HTR-8/SVneo (cell line): Measurements from ENCODE around the gene OSCAR.
"Not testable (repeated sequence)": the region's sequence is repeated elsewhere in the genome, so short reads cannot be mapped to it uniquely, and the experiment has no call there.

Experiments
- DNase-seq: peaks from one replicate; pipeline ENCODE4 v3.0.0; 2011; ENCODE audit warnings: low spot score, mixed read lengths; ENCODE audit not compliant: insufficient read length
- FAIRE-seq: peaks from 2 replicates; lab custom pipeline; 2011; peaks lifted over from hg19 to GRCh38; lab: Jason Lieb, UNC

OSCAR gene

DNA sequence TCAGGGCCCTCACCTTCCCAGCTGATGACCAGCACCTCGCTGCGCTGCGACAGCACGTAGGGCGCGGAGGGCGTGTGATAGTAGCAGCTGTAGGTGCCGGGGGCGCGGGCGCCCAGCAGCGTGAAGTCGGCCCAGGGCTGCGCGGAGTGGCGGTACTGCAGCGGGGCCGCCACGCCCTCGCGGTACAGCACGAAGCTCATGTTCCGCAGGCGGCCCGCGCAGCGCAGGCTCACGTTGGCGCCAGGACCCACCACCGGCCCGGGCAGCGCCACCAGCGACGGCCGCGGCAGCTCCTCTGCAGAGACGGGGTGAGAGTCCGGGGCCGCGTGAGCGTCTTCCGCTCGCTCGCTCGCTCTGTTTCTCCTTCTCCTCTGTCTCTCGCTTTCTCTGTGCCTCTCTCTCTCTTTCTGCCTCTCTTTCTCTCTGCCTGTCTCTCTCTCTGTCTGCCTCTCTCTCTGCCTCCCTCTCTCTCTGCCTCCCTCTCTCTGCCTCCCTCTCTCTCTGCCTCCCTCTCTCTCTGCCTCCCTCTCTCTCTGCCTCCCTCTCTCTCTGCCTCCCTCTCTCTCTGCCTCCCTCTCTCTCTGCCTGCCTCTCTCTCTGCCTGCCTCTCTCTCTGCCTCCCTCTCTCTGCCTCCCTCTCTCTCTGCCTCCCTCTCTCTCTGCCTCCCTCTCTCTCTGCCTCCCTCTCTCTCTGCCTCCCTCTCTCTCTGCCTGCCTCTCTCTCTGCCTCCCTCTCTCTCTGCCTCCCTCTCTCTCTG lies 4.6 kb downstream of the OSCAR start:
- not testable (repeated sequence) for DNase-seq, FAIRE-seq

DNA sequence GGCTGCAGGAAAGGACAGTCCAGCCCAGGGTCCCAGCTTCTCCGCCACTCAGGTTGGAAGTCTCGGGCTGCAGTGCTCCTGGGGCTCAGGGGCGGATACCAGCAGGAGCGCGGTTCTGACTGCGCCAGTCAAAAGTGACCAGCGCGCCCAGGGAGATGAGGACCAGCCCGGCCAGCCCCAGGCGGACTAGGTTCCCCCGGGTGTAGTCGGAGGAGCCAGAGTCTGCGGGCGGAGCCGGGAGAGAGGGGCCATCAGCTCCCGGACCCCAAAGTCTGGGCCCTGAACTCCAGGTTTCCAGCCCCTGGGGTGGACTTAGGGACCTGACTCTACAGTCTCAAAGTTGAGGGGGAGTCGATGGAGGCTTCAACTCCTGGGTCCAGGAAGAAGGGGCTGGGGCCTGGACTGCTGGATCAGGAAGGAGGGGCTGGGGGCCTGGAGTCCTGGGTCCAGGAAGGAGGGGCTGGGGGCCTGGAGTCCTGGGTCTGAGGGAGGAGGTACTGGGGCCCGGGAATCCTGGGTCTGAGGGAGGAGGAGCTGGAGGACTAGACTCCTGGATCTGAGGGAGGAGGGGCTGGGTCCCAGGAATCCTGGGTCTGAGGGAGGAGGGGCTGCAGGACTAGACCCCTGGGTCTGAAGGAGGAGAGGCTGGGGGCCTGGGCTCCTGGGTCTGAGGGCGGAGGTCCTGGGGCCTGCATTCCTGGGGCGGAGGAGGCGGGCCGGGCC lies 5.3 kb downstream of the OSCAR start:
- FAIRE-seq (no peak), DNase-seq (no peak)

DNA sequence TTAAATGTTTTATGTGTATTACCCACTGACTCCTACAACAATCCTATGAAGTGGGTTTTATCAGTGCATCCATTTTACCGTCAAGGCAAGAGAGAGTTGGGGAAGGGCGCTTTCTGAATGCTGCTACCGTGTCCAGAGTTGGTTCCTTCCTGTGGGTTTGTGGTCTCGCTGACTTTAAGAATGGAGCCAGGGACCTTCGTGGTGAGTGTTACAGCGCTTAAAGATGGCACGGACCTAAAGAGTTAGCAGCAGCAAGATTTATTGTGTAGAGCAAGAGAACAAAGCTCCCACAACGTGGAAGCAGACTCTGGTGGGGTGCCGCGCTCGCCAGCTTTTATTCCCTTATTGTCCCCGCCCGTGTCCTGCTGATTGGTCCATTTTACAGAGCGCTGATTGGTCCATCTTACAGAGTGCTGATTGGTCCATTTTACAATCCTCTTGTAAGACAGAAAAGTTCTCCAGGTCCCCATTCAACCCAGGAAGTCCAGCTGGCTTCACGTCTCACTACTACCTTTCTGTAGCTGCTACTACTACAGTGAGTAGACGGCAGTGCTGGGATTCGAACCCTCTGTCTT lies 6.1 kb downstream of the OSCAR start:
- FAIRE-seq (no peak), DNase-seq (no peak)

GRCh38 chr19:54084410-54084809 lies 16.2 kb downstream of the OSCAR start:
- no peak for DNase-seq
- no peak for FAIRE-seq

DNA sequence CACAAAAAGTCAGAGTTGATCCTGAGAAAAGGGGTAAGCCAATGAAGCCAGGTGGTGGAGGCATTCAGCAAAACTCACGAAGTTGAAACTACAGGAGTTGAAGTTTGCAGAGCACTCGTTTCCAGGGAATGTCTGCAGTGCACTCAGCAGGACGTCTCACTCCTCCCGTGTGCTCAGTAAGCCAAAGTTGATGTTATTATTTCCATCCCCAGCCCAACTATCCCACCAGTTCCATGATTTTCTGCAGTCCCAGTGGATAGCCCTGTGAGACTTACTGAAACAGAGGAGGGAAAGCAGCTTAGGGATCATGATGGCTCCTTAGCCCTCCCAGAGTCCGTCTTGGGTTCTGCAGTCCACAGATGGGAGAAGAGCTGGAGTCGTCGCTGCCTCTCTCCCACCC lies 19.6 kb downstream of the OSCAR start, which contains the start of gene TARM1:
TSS of gene TARM1 (minus strand) at position 334 of the 400 bp plus-strand sequence. CDS start at position 309, 25 bp downstream.
- no peak for FAIRE-seq
- DNase-seq, result no peak

DNA sequence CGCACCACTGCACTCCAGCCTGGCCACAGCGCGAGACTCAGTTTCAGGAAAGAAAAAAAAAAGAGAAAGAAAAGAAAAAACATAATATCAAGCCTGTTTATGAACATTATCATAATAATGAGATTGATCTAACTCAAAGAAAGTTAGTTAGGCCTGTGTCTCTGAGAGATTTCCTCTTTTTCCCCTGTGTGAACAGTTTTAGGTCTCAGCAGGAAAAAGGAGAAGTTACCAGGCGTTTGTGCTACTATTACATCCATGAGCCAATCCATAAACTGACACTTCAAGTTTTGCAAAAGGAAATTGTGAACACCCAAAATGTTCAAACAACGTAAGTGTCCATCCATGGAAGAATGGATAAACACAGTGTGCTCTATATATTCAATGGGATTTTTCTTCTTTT lies 23.3 kb downstream of the OSCAR start:
- FAIRE-seq (no peak), DNase-seq (no peak)

DNA sequence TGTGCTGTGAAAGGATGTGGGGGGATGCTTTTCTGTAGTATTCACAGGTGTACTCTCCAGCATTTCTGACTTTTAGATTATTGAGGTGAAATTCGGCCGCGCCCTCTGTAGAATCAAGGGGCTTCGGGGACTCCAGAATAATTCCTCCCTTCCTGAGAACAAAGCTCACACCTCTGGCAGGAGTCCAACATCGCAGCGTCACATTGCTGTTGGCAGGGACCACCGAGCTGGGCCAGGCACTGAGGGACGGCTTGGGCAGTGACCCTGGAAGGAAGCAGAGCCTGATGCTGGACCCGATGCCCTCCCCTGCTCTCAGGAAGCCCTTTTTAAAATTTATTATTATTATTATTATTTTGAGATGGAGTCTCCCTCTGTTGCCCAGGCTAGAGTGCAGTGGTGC lies 25.8 kb downstream of the OSCAR start:
- no peak for DNase-seq
- FAIRE-seq, result no peak

DNA sequence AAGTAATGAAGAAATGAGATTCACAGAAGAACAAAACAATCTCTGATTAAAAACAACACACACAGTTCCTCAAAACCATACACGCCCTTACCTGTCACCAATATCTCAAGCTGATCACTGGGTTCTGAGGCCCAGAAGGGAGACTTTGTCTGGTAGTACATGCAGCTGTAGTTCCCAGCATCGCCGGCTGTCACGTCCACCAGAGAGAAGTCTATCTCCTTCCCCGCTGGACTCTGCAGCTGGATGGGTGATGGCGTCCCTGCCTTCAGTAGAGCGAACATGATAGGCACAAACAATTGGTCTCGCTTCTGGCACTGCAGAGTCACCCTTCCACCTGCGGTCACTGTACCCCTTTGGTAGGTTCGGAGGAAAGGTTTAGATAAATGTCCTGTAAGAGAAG lies 26.8 kb downstream of the OSCAR start:
- FAIRE-seq (no peak), DNase-seq (no peak)

DNA sequence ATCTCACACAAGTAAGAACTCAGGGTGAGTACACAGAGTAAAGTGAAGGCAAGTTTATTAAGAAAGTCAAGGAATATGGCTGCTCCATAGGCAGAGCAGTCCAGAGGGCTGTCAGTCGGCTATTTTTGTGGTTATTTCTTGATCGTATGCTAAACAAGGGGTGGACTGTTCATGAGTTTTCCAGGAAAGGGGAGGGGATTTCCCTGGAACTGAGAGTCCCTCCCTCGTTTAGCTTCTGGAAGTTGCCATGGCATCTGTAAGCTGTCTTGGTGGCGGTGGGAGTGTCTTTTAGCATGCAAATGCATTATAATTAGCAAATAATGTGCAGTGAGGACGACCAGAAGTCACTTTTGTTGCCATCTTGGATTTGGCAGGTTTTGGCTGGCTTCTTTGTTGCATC lies 31.1 kb downstream of the OSCAR start:
- FAIRE-seq, result no peak
- DNase-seq, result no peak

DNA sequence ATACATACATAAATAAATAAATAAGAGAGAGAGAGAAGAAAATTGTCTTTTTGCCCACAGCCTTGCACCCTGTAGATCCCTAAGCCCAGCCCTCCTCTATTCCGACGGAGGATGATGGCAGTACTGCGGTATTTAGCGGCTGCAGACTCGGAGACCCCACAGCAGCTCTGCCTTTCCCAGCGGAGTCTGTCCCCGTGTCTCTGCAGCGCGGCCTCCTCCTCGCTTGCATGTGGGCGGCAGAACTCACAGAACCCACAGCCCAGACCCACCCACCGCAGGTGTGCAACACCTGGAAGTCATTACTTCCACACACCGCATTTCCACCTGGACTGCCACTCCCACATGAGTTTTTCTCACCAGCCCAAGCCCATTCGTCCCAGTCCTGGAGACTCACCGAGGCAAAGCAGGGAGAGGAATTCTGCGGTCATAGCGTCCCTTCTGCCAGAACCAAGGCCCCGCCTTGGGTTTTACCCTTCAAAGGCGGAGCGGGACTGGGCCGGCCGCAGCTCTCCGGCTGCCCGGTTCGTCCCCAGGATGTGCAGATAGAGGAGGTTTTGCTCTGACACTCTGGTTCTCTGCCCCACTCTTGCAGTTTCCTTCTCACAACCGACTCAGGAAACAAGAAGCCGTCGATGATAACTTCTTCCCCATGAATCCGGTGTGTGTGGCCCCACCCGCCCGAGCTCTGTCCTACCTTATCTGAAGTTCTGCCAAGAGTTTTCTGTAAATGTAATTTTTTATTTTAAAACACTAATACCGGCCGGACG lies 37.1 kb downstream of the OSCAR start, which contains the start of gene VSTM1:
TSS of gene VSTM1 (minus strand) at position 548 of the 767 bp plus-strand sequence. CDS start at position 428, 120 bp downstream.
- no peak for FAIRE-seq
- DNase-seq, result no peak

- DNase-seq (no peak), FAIRE-seq (no peak)
Observed at GRCh38 chr19:54062643-54063042, 38.0 kb downstream of the OSCAR start.

DNA sequence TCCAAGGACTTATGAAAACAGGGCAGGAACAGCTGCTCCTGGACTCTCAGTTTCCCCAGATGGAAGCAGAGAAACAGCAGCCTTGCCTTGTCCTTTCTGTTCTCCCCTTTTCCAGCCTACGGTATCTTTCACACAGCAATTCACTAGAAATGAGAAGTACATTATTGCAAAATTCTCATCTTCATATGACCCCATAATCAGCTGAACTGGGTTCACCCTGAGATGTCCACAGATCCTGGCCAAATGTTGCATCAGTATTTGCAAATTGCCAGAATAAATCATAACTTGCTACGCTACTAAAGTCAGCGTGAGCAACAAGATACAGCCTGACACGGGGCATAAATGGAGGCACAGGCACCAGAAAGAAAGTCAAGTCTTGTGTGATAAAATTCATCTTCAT lies 53.0 kb downstream of the OSCAR start:
- no peak for FAIRE-seq

DNA sequence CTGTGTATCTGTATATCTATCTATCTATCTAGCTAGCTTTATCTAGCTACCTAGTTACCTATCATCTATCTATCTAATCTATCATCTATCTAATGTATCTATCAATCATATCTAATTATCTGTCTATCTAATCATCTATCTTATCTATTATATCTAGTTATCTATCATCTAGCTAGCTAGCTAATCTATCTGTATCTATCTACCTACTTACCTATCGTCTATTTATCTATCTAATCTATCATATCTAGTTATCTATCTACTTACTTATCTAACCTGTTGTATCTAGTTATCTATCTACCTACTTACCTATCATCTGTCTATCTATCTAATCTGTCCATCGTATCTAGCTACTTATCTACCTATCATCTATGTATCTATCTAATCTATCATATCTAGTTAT lies 54.8 kb downstream of the OSCAR start:
- FAIRE-seq (no peak), DNase-seq (no peak)

More for the DNA sequence above, 53.0 kb downstream of the OSCAR start:
- no peak for DNase-seq
